ENCODE results near the gene LRP10. TPM values are rescaled to one million over a fixed set of nuclear protein-coding genes. Genes with fewer than 3 reads are reported as not detected.

LRP10 gene
- total RNA-seq, 3 donors from 2014 or later (not counting 1 experiment from before 2014, with no cell fraction given): 97.8 to 118 (median 102) TPM

GRCh38 chr14:22872833-22873520 lies 1.4 kb downstream of the LRP10 start:
- peaks cover 42% of the 10 kb centered on the region for H3K36me3 ChIP-seq (ENCODE audit: control insufficient read depth, insufficient read depth, low read length)
- peak overlapping the region; percentile 95 to 96 for H3K27ac Mint-ChIP-seq

GRCh38 chr14:22875003-22875747 lies 3.6 kb downstream of the LRP10 start:
- H3K27me3 ChIP-seq (ENCODE audit: control insufficient read depth, insufficient read depth, low read length): no peaks in the 10 kb centered on the region
- Mint-ChIP-seq H3K4me1 (peaks cover 32 to 59% of the 10 kb centered on the region in 2 donors), H3K4me3 (no peak overlapping the region), H3K27ac (no peak overlapping the region), H3K36me3 (no peaks in the 10 kb centered on the region), H3K27me3 (ENCODE audit: low read depth in 2 of 2) (no peaks in the 10 kb centered on the region), H3K9me3 (no peaks in the 10 kb centered on the region)
- H3K27ac ChIP-seq (ENCODE audit: low read length): no peak overlapping the region
- peaks cover 14% of the 10 kb centered on the region for H3K4me1 ChIP-seq (ENCODE audit: control insufficient read depth, insufficient read depth, low read length)
- WGBS (ENCODE audit: insufficient coverage): 98% methylated on average over 15 of the region's 15 CpGs
- no peak for DNase-seq
- H3K4me3 ChIP-seq (ENCODE audit: low read length): no peak overlapping the region
- ATAC-seq: no peak
- H3K36me3 ChIP-seq (ENCODE audit: control insufficient read depth, insufficient read depth, low read length): peaks cover 52% of the 10 kb centered on the region
- intact Hi-C loops (cut with micrococcal nuclease): no loop called here
- no peaks in the 10 kb centered on the region for H3K9me3 ChIP-seq (ENCODE audit: control insufficient read depth, insufficient read depth, low read length)
- no peak for TF ChIP-seq CTCF (IDR thresholded peaks at IDR 0.05)

More at GRCh38 chr14:22872833-22873520, 1.4 kb downstream of the LRP10 start:
- H3K4me3 Mint-ChIP-seq: peak overlapping the region; percentile 89
- TF ChIP-seq CTCF (IDR thresholded peaks at IDR 0.05): peak; percentile 37
- DNase-seq: no peak
- H3K4me3 ChIP-seq (ENCODE audit: low read length): peak overlapping the region; percentile 85
- 71% methylated on average over 10 of the region's 10 CpGs for WGBS (ENCODE audit: insufficient coverage)
- no peak overlapping the region for H3K27ac ChIP-seq (ENCODE audit: low read length)
- intact Hi-C loops (cut with micrococcal nuclease): loop anchor here (1.0 to 5.0 kb wide), 5 partner anchors 27 to 311 kb away; partner anchors contain the start of genes DAD1, OXA1L and RBM23
- H3K9me3 Mint-ChIP-seq: no peaks in the 10 kb centered on the region
- no peaks in the 10 kb centered on the region for H3K27me3 ChIP-seq (ENCODE audit: control insufficient read depth, insufficient read depth, low read length)
- H3K27me3 Mint-ChIP-seq (ENCODE audit: low read depth in 2 of 2): no peaks in the 10 kb centered on the region
- no peaks in the 10 kb centered on the region for H3K9me3 ChIP-seq (ENCODE audit: control insufficient read depth, insufficient read depth, low read length)
- H3K4me1 ChIP-seq (ENCODE audit: control insufficient read depth, insufficient read depth, low read length): peaks cover 17% of the 10 kb centered on the region
- ATAC-seq: no peak
- H3K4me1 Mint-ChIP-seq: peaks cover 32 to 46% of the 10 kb centered on the region in 2 donors
- H3K36me3 Mint-ChIP-seq: no peaks in the 10 kb centered on the region

- Histone ChIP-seq H3K4me1 (ENCODE audit: control insufficient read depth, insufficient read depth, low read length) (peaks cover 9% of the 10 kb centered on the region), H3K36me3 (ENCODE audit: control insufficient read depth, insufficient read depth, low read length) (peaks cover 52% of the 10 kb centered on the region), H3K27me3 (ENCODE audit: control insufficient read depth, insufficient read depth, low read length) (no peaks in the 10 kb centered on the region), H3K9me3 (ENCODE audit: control insufficient read depth, insufficient read depth, low read length) (no peaks in the 10 kb centered on the region), H3K27ac (ENCODE audit: low read length) (no peak overlapping the region), H3K4me3 (ENCODE audit: low read length) (no peak overlapping the region)
- DNase-seq (no peak), ATAC-seq (no peak)
- TF ChIP-seq CTCF (IDR thresholded peaks at IDR 0.05): no peak
- H3K36me3 Mint-ChIP-seq: no peaks in the 10 kb centered on the region
- intact Hi-C loops (cut with micrococcal nuclease): no loop called here
- H3K9me3 Mint-ChIP-seq: no peaks in the 10 kb centered on the region
- no peak overlapping the region for H3K4me3 Mint-ChIP-seq
- peak overlapping the region in 1 of 2 donors; percentile 16 for H3K27ac Mint-ChIP-seq
- WGBS (ENCODE audit: insufficient coverage): 98% methylated on average over 20 of the region's 20 CpGs
- peaks cover 28 to 55% of the 10 kb centered on the region in 2 donors for H3K4me1 Mint-ChIP-seq
- H3K27me3 Mint-ChIP-seq (ENCODE audit: low read depth in 2 of 2): no peaks in the 10 kb centered on the region
Measured at GRCh38 chr14:22875748-22876319, 4.3 kb downstream of the LRP10 start.
